Activated CD4-positive, alpha-beta T cell treated with anti-CD3 and anti-CD28 coated beads for 36 hours (primary cell): ENCODE data around the gene ANTKMT. TPM values are rescaled to one million over a fixed set of nuclear protein-coding genes. Genes with fewer than 3 reads are reported as not detected.

Experiments used
- ATAC-seq: fragments of 200-7000 bp; cut with Tn5 transposase; one replicate; pipeline ENCODE4 v1.10.0; 2021; ENCODE audit warnings: mild to moderate bottlenecking, moderate library complexity
- CTCF ChIA-PET: fragments of 350-600 bp; sonication (Branson Sonifier 250); formaldehyde crosslinking; loops from one replicate; lab custom pipeline; 2021; ENCODE audit warnings: antibody characterized with exemption; lab: Charles Lee
- POLR2A ChIA-PET: fragments of 350-600 bp; sonication (Branson Sonifier 250); formaldehyde crosslinking; loops from one replicate; lab custom pipeline; 2021; ENCODE audit warnings: antibody characterized with exemption, inconsistent platforms; lab: Charles Lee
- DNase-seq: peaks from one replicate; pipeline ENCODE4 v3.0.0-alpha.2; 2020
- H3K27ac Mint-ChIP-seq: one replicate; pipeline ENCODE4 v1.8.0; 2021; ENCODE audit warnings: mixed read lengths
- H3K27me3 Mint-ChIP-seq: one replicate; pipeline ENCODE4 v1.8.0; 2021; ENCODE audit warnings: mixed read lengths
- H3K36me3 Mint-ChIP-seq: one replicate; pipeline ENCODE4 v1.8.0; 2021; ENCODE audit warnings: low read depth, mixed read lengths
- H3K4me1 Mint-ChIP-seq: one replicate; pipeline ENCODE4 v1.8.0; 2021; ENCODE audit warnings: mixed read lengths
- H3K4me3 Mint-ChIP-seq: one replicate; pipeline ENCODE4 v1.8.0; 2021; ENCODE audit warnings: mild to moderate bottlenecking, moderate library complexity, mixed read lengths
- H3K9me3 Mint-ChIP-seq: one replicate; pipeline ENCODE4 v1.8.0; 2021; ENCODE audit warnings: low read depth, mixed read lengths
- intact Hi-C, 2 experiments: fragments of 100-400 bp; cut with DNase I in 1 of 2; cut with micrococcal nuclease in 1 of 2; formaldehyde crosslinking; loops; one replicate each; pipeline versions ENCODE4 v1.14.2 to v1.15.1; 2022 to 2024; cut with DNase I, micrococcal nuclease
- total RNA-seq, 2 experiments: library from RNA; stranded (reverse); gene quantifications; one replicate each; pipeline ENCODE4 v1.2.3, GENCODE V29; 2021

Gene ANTKMT
- total RNA-seq, 2 experiments from 2014 or later, result 13.3 to 27.0 TPM

DNA sequence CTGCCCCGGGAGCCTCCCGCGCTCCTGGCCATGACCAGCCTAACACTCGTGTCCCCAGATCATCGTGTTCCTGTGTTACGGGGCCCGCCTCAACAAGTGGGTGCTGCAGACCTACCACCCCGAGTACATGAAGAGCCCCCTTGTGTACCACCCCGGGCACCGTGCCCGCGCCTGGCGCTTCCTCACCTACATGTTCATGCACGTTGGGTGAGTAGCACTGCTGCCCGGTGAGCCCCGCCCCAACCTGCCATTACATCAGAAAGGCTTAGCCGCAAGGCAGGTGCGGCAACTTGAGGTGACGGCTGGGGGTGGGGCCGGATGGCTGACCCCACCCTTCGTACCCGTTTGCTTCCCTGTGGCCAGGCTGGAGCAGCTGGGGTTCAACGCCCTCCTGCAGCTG is 44.0 kb upstream of the ANTKMT start:
- POLR2A ChIA-PET, result no interaction called here
- no peak overlapping the region for H3K27ac Mint-ChIP-seq
- intact Hi-C loops, result no loop called here
- no peak overlapping the region for H3K4me3 Mint-ChIP-seq
- peaks cover 14% of the 10 kb centered on the region for H3K36me3 Mint-ChIP-seq
- CTCF ChIA-PET, result no interaction called here
- no peaks in the 10 kb centered on the region for H3K9me3 Mint-ChIP-seq
- peaks cover 2% of the 10 kb centered on the region for H3K27me3 Mint-ChIP-seq
- peaks cover 21% of the 10 kb centered on the region for H3K4me1 Mint-ChIP-seq
- ATAC-seq (no peak), DNase-seq (no peak)

DNA sequence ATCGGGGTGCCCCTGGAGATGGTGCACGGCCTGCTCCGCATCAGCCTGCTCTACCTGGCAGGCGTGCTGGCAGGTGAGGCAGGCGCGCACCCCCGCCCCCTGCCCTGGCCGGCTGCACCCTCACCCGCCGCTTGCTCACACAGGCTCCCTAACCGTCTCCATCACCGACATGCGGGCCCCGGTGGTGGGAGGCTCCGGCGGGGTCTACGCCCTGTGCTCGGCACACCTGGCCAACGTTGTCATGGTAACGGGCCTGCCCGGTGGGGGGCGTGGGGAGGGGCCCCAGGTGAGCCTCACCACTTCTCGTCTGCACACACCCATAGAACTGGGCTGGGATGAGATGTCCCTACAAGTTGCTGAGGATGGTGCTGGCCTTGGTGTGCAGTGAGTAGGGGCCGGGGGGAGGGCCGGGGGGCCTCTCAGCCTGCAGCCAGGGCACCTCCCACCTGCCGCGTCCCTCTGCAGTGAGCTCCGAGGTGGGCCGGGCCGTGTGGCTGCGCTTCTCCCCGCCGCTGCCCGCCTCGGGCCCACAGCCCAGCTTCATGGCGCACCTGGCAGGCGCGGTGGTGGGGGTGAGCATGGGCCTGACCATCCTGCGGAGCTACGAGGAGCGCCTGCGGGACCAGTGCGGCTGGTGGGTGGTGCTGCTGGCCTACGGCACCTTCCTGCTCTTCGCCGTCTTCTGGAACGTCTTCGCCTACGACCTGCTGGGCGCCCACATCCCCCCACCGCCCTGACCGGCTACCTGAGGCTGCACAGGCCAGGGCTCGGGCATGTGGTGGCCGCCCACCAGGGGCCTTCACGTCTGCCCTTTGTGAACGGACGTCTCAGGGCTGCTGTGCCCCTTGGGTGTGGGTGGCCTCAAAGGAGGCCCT is 43.4 kb upstream of the ANTKMT start:
- H3K27ac Mint-ChIP-seq, result no peak overlapping the region
- H3K9me3 Mint-ChIP-seq, result no peaks in the 10 kb centered on the region
- no peak overlapping the region for H3K4me3 Mint-ChIP-seq
- POLR2A ChIA-PET, result interaction anchor here (0.5 kb wide), 1 partner anchor 285 kb away, joined by 4 read pairs; no protein-coding TSS in a partner anchor
- DNase-seq, result no peak
- intact Hi-C loops, result no loop called here
- CTCF ChIA-PET, result no interaction called here
- H3K36me3 Mint-ChIP-seq, result peaks cover 18% of the 10 kb centered on the region
- peaks cover 2% of the 10 kb centered on the region for H3K27me3 Mint-ChIP-seq
- peaks cover 27% of the 10 kb centered on the region for H3K4me1 Mint-ChIP-seq
- ATAC-seq, result no peak

DNA sequence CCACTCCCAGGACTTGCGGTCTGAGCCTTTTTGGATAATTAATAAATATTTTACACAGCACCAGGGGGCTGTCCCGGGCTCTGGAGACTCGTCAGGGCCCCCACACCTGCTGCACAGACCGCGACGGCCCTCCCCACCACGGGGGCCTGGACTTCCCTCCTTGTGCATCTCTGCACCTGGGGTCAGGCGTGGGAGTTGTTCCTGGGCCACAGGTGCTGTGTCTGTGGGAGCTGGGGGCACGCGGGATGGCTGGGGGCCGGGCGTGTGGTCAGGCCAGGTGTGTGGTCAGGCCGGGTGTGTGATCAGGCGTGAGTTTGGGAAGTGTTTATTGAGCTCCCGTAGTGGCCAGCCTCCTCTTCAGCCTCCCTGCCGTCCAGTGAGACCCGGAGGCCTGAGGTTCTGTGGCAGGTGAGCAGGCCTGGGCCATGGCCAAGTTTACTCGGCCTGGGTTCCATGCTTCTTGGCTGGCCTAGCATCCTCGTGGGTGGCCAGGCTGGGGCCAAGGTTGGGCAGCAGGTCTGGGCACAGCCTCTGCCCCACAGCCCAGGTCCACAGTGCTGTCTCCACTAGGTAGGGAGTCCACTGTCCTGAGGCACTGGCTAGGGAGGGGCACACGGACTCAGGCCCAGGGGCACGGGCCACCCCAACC is 42.6 kb upstream of the ANTKMT start:
- H3K27me3 Mint-ChIP-seq, result peaks cover 2% of the 10 kb centered on the region
- CTCF ChIA-PET, result interaction anchor here (0.7 to 0.8 kb wide), 2 partner anchors 8 to 10 kb away, joined by 3 to 5 read pairs; partner anchors contain the start of gene RHOT2
- POLR2A ChIA-PET, result interaction anchor here (1.0 kb wide), 1 partner anchor 110 kb away, joined by 4 read pairs; the partner anchor contains the start of genes CHTF18 and RPUSD1
- intact Hi-C loops, result no loop called here
- H3K4me1 Mint-ChIP-seq, result peaks cover 35% of the 10 kb centered on the region
- H3K4me3 Mint-ChIP-seq, result no peak overlapping the region
- peaks cover 18% of the 10 kb centered on the region for H3K36me3 Mint-ChIP-seq
- DNase-seq, result no peak
- no peaks in the 10 kb centered on the region for H3K9me3 Mint-ChIP-seq
- H3K27ac Mint-ChIP-seq, result no peak overlapping the region
- ATAC-seq, result no peak

- Mint-ChIP-seq H3K27me3 (peaks cover 2% of the 10 kb centered on the region), H3K27ac (peak overlapping the region; percentile 33), H3K4me3 (peak overlapping the region; percentile 76), H3K4me1 (peaks cover 36% of the 10 kb centered on the region), H3K36me3 (peaks cover 20% of the 10 kb centered on the region), H3K9me3 (no peaks in the 10 kb centered on the region)
- ChIA-PET CTCF (interaction anchor here (0.7 to 0.8 kb wide), 2 partner anchors 9 to 11 kb away, joined by 3 to 5 read pairs; partner anchors contain the start of gene RHOT2), POLR2A (interaction anchor here (1.0 kb wide), 2 partner anchors 109 to 741 kb away, joined by 3 to 4 read pairs; partner anchors contain the start of genes CHTF18, RPUSD1 and UQCC4)
- ATAC-seq (peak; percentile 9), DNase-seq (peak; percentile 72)
- intact Hi-C loops, result loop anchor here in 1 of 2 experiments (1.0 kb wide), 4 partner anchors 11 to 327 kb away; partner anchors contain the start of genes AXIN1, MCRIP2 and RHOT2
Observed at GRCh38 chr16:678858-679813, 41.8 kb upstream of the ANTKMT start.

- Mint-ChIP-seq H3K4me3 (peak within 1 kb of the TSS; percentile 76), H3K27me3 (peaks cover 2% of the 10 kb centered on the region), H3K4me1 (peaks cover 37% of the 10 kb centered on the region), H3K36me3 (peaks cover 21% of the 10 kb centered on the region), H3K27ac (peak within 1 kb of the TSS; percentile 73), H3K9me3 (no peaks in the 10 kb centered on the region)
- ChIA-PET POLR2A (interaction anchor here (1.0 kb wide), 1 partner anchor 740 kb away, joined by 3 read pairs; the partner anchor contains the start of gene UQCC4), CTCF (no interaction called here)
- DNase-seq (peak; percentile 96), ATAC-seq (peak; percentile 52)
- intact Hi-C loops, result loop anchor here (1.0 to 5.0 kb wide), 16 partner anchors 10 to 1092 kb away; partner anchors contain the start of genes METTL26 (in 2 of the 2), ANTKMT (in 1 of the 2), AXIN1 (in 1 of the 2) and CAPN15 (in 1 of the 2)
Observed at GRCh38 chr16:679814-680624, 40.9 kb upstream of the ANTKMT start, which contains the start of gene STUB1. Gene STUB1 (plus strand): TSS chr16:680410. CDS start chr16:680526, 116 bp downstream.

GRCh38 chr16:680625-680945 is 40.4 kb upstream of the ANTKMT start:
- H3K27ac Mint-ChIP-seq, result peak overlapping the region; percentile 47
- CTCF ChIA-PET, result interaction anchor here (1.0 kb wide), 1 partner anchor 37 kb away, joined by 4 read pairs; no protein-coding TSS in a partner anchor
- intact Hi-C loops, result loop anchor here (1.0 to 5.0 kb wide), 12 partner anchors 10 to 1092 kb away; partner anchors contain the start of genes METTL26 (in 2 of the 2), ANTKMT (in 1 of the 2), CAPN15 (in 1 of the 2) and CHTF18 (in 1 of the 2)
- no peaks in the 10 kb centered on the region for H3K27me3 Mint-ChIP-seq
- peak overlapping the region; percentile 76 for H3K4me3 Mint-ChIP-seq
- POLR2A ChIA-PET, result no interaction called here
- DNase-seq (no peak), ATAC-seq (no peak)
- H3K36me3 Mint-ChIP-seq, result peaks cover 24% of the 10 kb centered on the region
- peaks cover 35% of the 10 kb centered on the region for H3K4me1 Mint-ChIP-seq
- no peaks in the 10 kb centered on the region for H3K9me3 Mint-ChIP-seq

DNA sequence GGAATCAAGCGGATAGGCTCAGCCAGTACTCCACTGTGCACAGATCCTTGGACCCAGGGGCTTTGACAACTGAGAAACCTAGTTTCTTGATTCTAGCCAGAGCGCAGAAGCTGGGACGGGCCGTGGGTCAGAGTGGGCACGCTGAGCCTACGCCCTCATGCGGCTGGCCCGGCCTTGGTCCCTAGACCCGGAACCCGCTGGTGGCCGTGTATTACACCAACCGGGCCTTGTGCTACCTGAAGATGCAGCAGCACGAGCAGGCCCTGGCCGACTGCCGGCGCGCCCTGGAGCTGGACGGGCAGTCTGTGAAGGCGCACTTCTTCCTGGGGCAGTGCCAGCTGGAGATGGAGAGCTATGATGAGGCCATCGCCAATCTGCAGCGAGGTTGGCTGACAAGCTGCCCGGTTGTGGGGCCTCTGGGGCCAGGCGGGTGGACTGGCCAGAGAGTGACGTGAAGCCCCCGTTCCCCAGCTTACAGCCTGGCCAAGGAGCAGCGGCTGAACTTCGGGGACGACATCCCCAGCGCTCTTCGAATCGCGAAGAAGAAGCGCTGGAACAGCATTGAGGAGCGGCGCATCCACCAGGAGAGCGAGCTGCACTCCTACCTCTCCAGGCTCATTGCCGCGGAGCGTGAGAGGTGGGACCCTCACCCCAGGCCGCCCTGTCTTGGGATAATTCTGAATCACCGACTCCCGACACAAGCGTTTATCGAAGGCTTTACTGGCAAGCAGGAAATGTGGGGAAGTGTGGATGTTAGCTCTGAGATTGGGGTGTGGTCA is 39.8 kb upstream of the ANTKMT start:
- peak overlapping the region; percentile 47 for H3K27ac Mint-ChIP-seq
- peaks cover 36% of the 10 kb centered on the region for H3K4me1 Mint-ChIP-seq
- ATAC-seq, result no peak
- ChIA-PET POLR2A (no interaction called here), CTCF (interaction anchor here (0.6 to 1.0 kb wide), 2 partner anchors 38 to 59 kb away, joined by 4 read pairs; no protein-coding TSS in a partner anchor)
- H3K9me3 Mint-ChIP-seq, result no peaks in the 10 kb centered on the region
- peak overlapping the region; percentile 76 for H3K4me3 Mint-ChIP-seq
- no peaks in the 10 kb centered on the region for H3K27me3 Mint-ChIP-seq
- peak; percentile 40 for DNase-seq
- peaks cover 28% of the 10 kb centered on the region for H3K36me3 Mint-ChIP-seq
- intact Hi-C loops, result loop anchor here (1.0 to 5.0 kb wide), 12 partner anchors 9 to 1091 kb away; partner anchors contain the start of genes METTL26 (in 2 of the 2), ANTKMT (in 1 of the 2), CAPN15 (in 1 of the 2) and CHTF18 (in 1 of the 2)

DNA sequence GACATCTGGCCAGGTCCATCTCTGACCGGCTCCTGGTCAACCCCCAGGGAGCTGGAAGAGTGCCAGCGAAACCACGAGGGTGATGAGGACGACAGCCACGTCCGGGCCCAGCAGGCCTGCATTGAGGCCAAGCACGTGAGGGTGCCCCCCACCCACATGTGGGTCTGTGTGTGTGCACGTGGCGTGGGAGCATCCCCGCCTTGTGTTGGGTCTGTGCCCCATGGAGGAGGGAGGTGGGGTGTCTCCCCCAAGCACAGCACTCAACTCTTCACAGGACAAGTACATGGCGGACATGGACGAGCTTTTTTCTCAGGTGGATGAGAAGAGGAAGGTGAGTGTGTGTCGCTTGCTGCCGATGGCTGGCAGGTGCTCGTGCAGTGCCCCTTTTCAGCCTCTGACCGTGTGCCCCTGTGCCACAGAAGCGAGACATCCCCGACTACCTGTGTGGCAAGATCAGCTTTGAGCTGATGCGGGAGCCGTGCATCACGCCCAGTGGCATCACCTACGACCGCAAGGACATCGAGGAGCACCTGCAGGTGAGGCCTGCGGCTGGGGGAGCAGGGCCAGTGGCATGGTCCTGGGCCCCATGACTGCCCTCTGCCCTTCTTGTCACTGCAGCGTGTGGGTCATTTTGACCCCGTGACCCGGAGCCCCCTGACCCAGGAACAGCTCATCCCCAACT is 39.1 kb upstream of the ANTKMT start:
- ChIA-PET POLR2A (no interaction called here), CTCF (interaction anchor here (0.6 to 1.0 kb wide), 2 partner anchors 39 to 60 kb away, joined by 4 read pairs; no protein-coding TSS in a partner anchor)
- Mint-ChIP-seq H3K27ac (peak overlapping the region; percentile 26), H3K4me3 (peak overlapping the region; percentile 76), H3K36me3 (peaks cover 32% of the 10 kb centered on the region), H3K9me3 (no peaks in the 10 kb centered on the region), H3K27me3 (no peaks in the 10 kb centered on the region), H3K4me1 (peaks cover 34% of the 10 kb centered on the region)
- ATAC-seq, result no peak
- no peak for DNase-seq
- intact Hi-C loops, result loop anchor here (5.0 kb wide), 7 partner anchors 40 to 1090 kb away; partner anchors contain the start of genes ANTKMT (in 1 of the 2), CAPN15 (in 1 of the 2), DECR2 (in 1 of the 2) and EME2 (in 1 of the 2)
